Heart left ventricle (tissue), 16 donors: ENCODE measurements around the gene FASTK. TPM values are rescaled to one million over a fixed set of nuclear protein-coding genes. Genes with fewer than 3 reads are reported as not detected.

Experiments
- ATAC-seq, 4 donors: fragments of 200-7000 bp; cut with Tn5 transposase; one replicate each; pipeline ENCODE4 v1.9.1; 2020 to 2022; ENCODE audit warnings: moderate library complexity in 4 of 4, mild to moderate bottlenecking in 3 of 4, moderate number of reproducible peaks in 1 of 4
- DNase-seq, 5 donors: peaks; one replicate each; pipeline ENCODE4 v3.0.0-alpha.2; 2020
- H3K27ac ChIP-seq, 12 donors: fragments of 200-600 bp; sonication (generic) in 4 of 12; one replicate each; pipeline versions ENCODE4 v1.5.0 to v1.8.0; 2016 to 2022; ENCODE audit warnings: mild to moderate bottlenecking in 2 of 12
- H3K27me3 ChIP-seq, 9 donors: fragments of 200-600 bp; sonication (generic) in 2 of 9; one replicate each; pipeline versions ENCODE4 v1.5.1 to v1.8.0; 2016 to 2022; ENCODE audit warnings: mild to moderate bottlenecking in 3 of 9
- H3K36me3 ChIP-seq, 9 donors: fragments of 200-600 bp; sonication (generic) in 2 of 9; one replicate each; pipeline versions ENCODE4 v1.5.0 to v1.8.0; 2018 to 2022; ENCODE audit warnings: mild to moderate bottlenecking in 2 of 9
- H3K4me1 ChIP-seq, 12 donors: fragments of 200-600 bp; sonication (generic) in 4 of 12; one replicate each; pipeline versions ENCODE4 v1.5.0 to v1.8.0; 2016 to 2022; ENCODE audit warnings: mild to moderate bottlenecking in 3 of 12
- H3K4me3 ChIP-seq, 12 donors: fragments of 200-600 bp; sonication (generic) in 4 of 12; one replicate each; pipeline versions ENCODE4 v1.5.0 to v1.8.0; 2017 to 2022; ENCODE audit warnings: mild to moderate bottlenecking in 9 of 12, moderate library complexity in 4 of 12
- H3K9me3 ChIP-seq, 12 donors: fragments of 200-600 bp; sonication (generic) in 4 of 12; one replicate each; pipeline versions ENCODE4 v1.5.0 to v1.8.0; 2016 to 2022; ENCODE audit warnings: mild to moderate bottlenecking in 1 of 12
- POLR2A ChIP-seq, 2 donors: fragments of 450-650 bp; IDR thresholded peaks; one replicate each; pipeline ENCODE4 v1.6.1; 2017; ENCODE audit warnings: antibody characterized with exemption in 2 of 2, mild to moderate bottlenecking in 2 of 2, moderate library complexity in 2 of 2
- WGBS, 4 donors: extraction: QIAGEN DNeasy Blood & Tissue Kit in 2 of 4; methylation state at CpG; one replicate each; pipeline versions ENCODE4 v1.1.5 to v1.1.7; 2013 to 2018; 5-methylcytosine and 5-hydroxymethylcytosine counted together
- intact Hi-C, 10 donors: fragments of 100-400 bp; cut with DNase I; formaldehyde crosslinking; loops; one replicate each; pipeline versions ENCODE4 v1.11.1 to v1.14.2; 2022
- long read RNA-seq, 3 donors: library from polyadenylated mRNA; unstranded; transcript quantifications; one replicate each; pipeline ENCODE4 v2.0.0, GENCODE V29; 2020 to 2021
- polyA plus RNA-seq, 2 donors: library from polyadenylated mRNA; stranded (reverse); fragments of 200-250 nt; gene quantifications; one replicate each; pipeline ENCODE4 v1.2.3, GENCODE V29; 2013
- total RNA-seq, 9 donors: library from RNA; depleted of rRNA in 2 of 9; stranded (reverse); fragments of >200 nt in 2 of 9; fragmentation: NEBNext Ultra II Directional in 3 of 9; extraction: Animal tissue kit (Norgen Biotek cat#: 25700) in 3 of 9; gene quantifications; one replicate each; pipeline versions ENCODE4 v1.1.0 to v1.2.4, GENCODE V29; 2016 to 2023
- TF ChIP-seq, protein P1 (sequence below), 12 donors: fragments of 200-600 bp; sonication (generic) in 4 of 12; IDR thresholded peaks; one replicate each; pipeline versions ENCODE4 v1.5.0 to v1.8.0; 2018 to 2022; ENCODE audit warnings: antibody characterized with exemption in 12 of 12, mild to moderate bottlenecking in 5 of 12
- donor health status: ischemic (EF 13 %, LVEDD 7.1; RV severe dilation, severe dysfunction).
- donor health status: healthy with polysubstance abuse.
- donor health status: DM: no; HTN: yes; CAD: no.
- donor health status: DM: no; HTN: no; CAD: no.
- donor health status: ischemic (EF 25% LVEDD 6.9; RV normal size, moderate dysfunction).
- donor health status: ischemic (EF 25% LVEDD 5.7; RV mildly dilated, moderate dysfunction).
- donor health status: healthy.
- donor health status: DM: yes; HTN: yes; CAD: no.
- donor health status: ischemic (EF 35%, LVEDD 5.7; RV mildly dilated, moderate dysfunction).
- donor health status: nonischemic (EF 11% LVEDD 7.7; RV severe dilation, severe dysfunction).
- donor health status: DM: yes; HTN: yes; CAD: no.
- donor health status: PGD.
- donor health status: ischemic (EF 29% LVEDD 5.4; RV normal size, mild dysfunction).
- donor health status: nonischemic (EF 23%, LVEDD 6.1; RV moderate dilation, normal function).

FASTK gene, protein sequence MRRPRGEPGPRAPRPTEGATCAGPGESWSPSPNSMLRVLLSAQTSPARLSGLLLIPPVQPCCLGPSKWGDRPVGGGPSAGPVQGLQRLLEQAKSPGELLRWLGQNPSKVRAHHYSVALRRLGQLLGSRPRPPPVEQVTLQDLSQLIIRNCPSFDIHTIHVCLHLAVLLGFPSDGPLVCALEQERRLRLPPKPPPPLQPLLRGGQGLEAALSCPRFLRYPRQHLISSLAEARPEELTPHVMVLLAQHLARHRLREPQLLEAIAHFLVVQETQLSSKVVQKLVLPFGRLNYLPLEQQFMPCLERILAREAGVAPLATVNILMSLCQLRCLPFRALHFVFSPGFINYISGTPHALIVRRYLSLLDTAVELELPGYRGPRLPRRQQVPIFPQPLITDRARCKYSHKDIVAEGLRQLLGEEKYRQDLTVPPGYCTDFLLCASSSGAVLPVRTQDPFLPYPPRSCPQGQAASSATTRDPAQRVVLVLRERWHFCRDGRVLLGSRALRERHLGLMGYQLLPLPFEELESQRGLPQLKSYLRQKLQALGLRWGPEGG
- 100 to 1,000 TPM in 2 of 9 donors, 10 to 100 TPM in 7; 59.9 to 124 (median 77.7) TPM for total RNA-seq
- polyA plus RNA-seq = 100 to 1,000 TPM in 1 of 2 donors, 10 to 100 TPM in 1; 75.7 to 168 TPM
- long read RNA-seq, donor 1, transcript FASTK-202 (9 exons, 1,402 nt) = minor isoform, 8 of 228 reads
- long read RNA-seq, donor 1, transcript FASTK-201 (10 exons, 1,827 nt) = major isoform, 85 of 228 reads
- long read RNA-seq, donor 1, transcript FASTK-212 (10 exons, 1,764 nt) = minor isoform, 11 of 228 reads
- long read RNA-seq, donor 1, partial matches to known transcripts = 39 of 228 reads
- long read RNA-seq, donor 1, other reads (novel, unspliced or antisense) = 84 of 228 reads
- long read RNA-seq, donor 2, transcript FASTK-213 (9 exons, 1,826 nt) = minor isoform, 7 of 537 reads
- long read RNA-seq, donor 2, transcript FASTK-212 (10 exons, 1,764 nt) = minor isoform, 19 of 537 reads
- long read RNA-seq, donor 2, transcript FASTK-201 (10 exons, 1,827 nt) = major isoform, 404 of 537 reads
- long read RNA-seq, donor 2, transcript FASTK-202 (9 exons, 1,402 nt) = minor isoform, 8 of 537 reads
- long read RNA-seq, donor 2, partial matches to known transcripts = 35 of 537 reads
- long read RNA-seq, donor 2, other reads (novel, unspliced or antisense) = 64 of 537 reads
- long read RNA-seq, donor 3, transcript FASTK-212 (10 exons, 1,764 nt) = minor isoform, 6 of 149 reads
- long read RNA-seq, donor 3, transcript FASTK-202 (9 exons, 1,402 nt) = minor isoform, 6 of 149 reads
- long read RNA-seq, donor 3, transcript FASTK-201 (10 exons, 1,827 nt) = major isoform, 56 of 149 reads
- long read RNA-seq, donor 3, partial matches to known transcripts = 24 of 149 reads
- long read RNA-seq, donor 3, other reads (novel, unspliced or antisense) = 57 of 149 reads

DNA sequence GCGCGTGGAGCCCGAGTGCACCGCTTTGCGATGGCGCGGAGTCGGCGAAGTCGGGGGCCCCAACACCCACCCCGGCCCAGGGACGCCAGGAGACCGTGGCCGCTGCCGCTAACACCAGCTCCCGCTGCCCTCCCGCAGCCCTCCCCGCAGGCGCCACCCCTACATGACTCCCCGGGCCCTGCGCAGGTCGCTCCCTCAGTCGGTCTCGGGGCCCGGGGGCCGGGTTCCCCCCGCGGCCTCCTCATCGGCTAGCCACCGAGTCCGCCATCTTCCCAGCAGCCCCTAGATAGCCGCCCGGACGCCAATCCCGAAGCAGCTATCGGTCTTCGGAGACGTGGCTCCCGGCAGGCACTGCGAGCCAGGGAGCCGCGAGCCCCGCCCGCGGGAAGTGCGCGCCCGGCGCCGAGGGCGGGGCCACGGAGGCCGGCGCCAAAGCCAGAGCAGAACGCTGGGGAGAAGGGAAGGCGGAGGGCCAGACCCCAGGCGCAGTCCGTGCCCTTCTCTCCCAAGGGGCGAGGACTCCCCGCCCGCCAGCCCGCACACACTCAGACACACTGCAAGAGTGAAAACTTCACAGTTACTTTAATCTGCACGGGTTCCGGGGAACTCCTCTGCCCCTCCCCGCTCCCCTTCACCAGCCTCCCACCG, at the start of gene FASTK:
Gene FASTK, minus strand, starts transcription at position 288 of the 648 bp plus-strand sequence. Its CDS starts 43 bp downstream, at position 245.
- Histone ChIP-seq H3K4me1 (peaks cover 20 to 76% (median 59%) of the 10 kb centered on the region in 12 donors), H3K9me3 (no peaks in the 10 kb centered on the region), H3K27ac (peak within 1 kb of the TSS; percentile 85 to 99 (median 94)), H3K27me3 (no peaks in the 10 kb centered on the region), H3K36me3 (peaks cover 0 to 18% (median 9%) of the 10 kb centered on the region in 9 donors), H3K4me3 (peak within 1 kb of the TSS; percentile 72 to 99 (median 94))
- DNase-seq = peak; percentile 92 to 96 (median 94)
- intact Hi-C loops = loop anchor here in 4 of 10 donors (1.0 to 2.0 kb wide), 3 partner anchors 20 to 22 kb away; partner anchors contain the start of gene SLC4A2 (in 2 of the 4)
- TF ChIP-seq, protein P1, sequence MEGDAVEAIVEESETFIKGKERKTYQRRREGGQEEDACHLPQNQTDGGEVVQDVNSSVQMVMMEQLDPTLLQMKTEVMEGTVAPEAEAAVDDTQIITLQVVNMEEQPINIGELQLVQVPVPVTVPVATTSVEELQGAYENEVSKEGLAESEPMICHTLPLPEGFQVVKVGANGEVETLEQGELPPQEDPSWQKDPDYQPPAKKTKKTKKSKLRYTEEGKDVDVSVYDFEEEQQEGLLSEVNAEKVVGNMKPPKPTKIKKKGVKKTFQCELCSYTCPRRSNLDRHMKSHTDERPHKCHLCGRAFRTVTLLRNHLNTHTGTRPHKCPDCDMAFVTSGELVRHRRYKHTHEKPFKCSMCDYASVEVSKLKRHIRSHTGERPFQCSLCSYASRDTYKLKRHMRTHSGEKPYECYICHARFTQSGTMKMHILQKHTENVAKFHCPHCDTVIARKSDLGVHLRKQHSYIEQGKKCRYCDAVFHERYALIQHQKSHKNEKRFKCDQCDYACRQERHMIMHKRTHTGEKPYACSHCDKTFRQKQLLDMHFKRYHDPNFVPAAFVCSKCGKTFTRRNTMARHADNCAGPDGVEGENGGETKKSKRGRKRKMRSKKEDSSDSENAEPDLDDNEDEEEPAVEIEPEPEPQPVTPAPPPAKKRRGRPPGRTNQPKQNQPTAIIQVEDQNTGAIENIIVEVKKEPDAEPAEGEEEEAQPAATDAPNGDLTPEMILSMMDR (IDR thresholded peaks at IDR 0.05) = no peak
- TF ChIP-seq POLR2A (IDR thresholded peaks at IDR 0.05) = peak in 1 of 2 donors; percentile 86
- peak; percentile 78 to 84 (median 82) for ATAC-seq
- WGBS, 4 donors = 1 to 2% (median 1%) methylated on average over 52 to 66 of the region's 66 CpGs

- no peak overlapping the region for H3K27ac ChIP-seq
- ATAC-seq (no peak), DNase-seq (peak in 1 of 5 donors; percentile 15)
- no peak overlapping the region for H3K4me3 ChIP-seq
- TF ChIP-seq, protein P1 (IDR thresholded peaks at IDR 0.05) = no peak
- no peak for TF ChIP-seq POLR2A (IDR thresholded peaks at IDR 0.05)
- intact Hi-C loops = loop anchor here in 4 of 10 donors (10.0 kb wide), 1 partner anchor 115 kb away; the partner anchor contains the start of gene SMARCD3 (in 4 of the 4)
- H3K27me3 ChIP-seq = no peaks in the 10 kb centered on the region
- peaks cover 0 to 25% (median 6%) of the 10 kb centered on the region in 12 donors for H3K4me1 ChIP-seq
- H3K36me3 ChIP-seq = peaks cover 0 to 82% (median 58%) of the 10 kb centered on the region in 9 donors
- no peaks in the 10 kb centered on the region for H3K9me3 ChIP-seq
- WGBS, 4 donors = 91 to 98% (median 94%) methylated on average over 9 of the region's 9 CpGs
These were observed 49.5 kb upstream of the FASTK start for GRCh38 chr7:151129960-151130591.
